HL-60 (cell line): ENCODE measurements around the gene ACTL6B.

Source experiments
- POLR2AphosphoS5 ChIP-seq: IDR thresholded peaks from 2 replicates; pipeline ENCODE4 v1.6.1; 2012; ENCODE audit warnings: low read depth
- SPI1 ChIP-seq: IDR thresholded peaks from 2 replicates; pipeline ENCODE4 v1.6.1; 2012; ENCODE audit warnings: low read depth, mild to moderate bottlenecking, borderline replicate concordance
- TF ChIP-seq, protein P1 (sequence below): IDR thresholded peaks from 2 replicates; pipeline ENCODE4 v1.6.1; 2012; ENCODE audit warnings: low read depth; ENCODE audit not compliant: insufficient replicate concordance
- TF ChIP-seq, protein P2 (sequence below): IDR thresholded peaks from one replicate; pipeline ENCODE4 v1.5.1; 2011; ENCODE audit warnings: low read length, control low read depth, inconsistent platforms; ENCODE audit not compliant: insufficient read depth

DNA sequence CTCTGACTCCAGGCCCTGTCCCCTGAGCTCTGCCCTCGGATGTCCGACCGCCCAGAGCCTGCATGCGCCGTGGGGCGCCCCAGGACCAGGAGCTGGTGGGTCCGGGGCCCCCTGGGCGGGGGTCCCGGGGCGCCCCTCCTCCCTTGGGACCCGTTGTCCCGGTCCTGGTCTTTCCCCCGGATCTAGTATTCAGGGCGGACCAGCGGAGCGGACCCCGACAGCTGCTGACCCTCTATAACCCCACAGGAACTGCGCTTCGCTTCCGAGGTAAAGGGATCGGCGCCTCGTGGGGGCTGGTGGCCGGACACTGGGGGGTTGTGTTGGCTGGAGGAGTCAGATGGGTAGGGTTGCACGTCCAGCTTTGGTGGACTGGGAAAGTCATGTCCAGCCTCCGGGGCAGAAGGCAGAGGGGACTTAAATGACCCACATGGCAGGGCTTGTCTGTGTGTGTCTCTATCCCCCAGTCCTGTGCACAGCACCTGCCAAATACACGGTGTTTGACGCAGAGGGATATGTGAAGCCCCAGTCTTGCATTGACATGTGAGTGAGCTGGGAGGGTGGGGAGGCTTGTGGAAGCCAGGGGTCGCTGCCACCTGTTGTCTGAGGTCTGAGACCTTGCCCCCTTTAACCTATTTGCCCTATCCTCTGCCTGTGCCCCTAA is 43.4 kb downstream of the ACTL6B start:
- TF ChIP-seq POLR2AphosphoS5 = no peak
- TF ChIP-seq, protein P1, sequence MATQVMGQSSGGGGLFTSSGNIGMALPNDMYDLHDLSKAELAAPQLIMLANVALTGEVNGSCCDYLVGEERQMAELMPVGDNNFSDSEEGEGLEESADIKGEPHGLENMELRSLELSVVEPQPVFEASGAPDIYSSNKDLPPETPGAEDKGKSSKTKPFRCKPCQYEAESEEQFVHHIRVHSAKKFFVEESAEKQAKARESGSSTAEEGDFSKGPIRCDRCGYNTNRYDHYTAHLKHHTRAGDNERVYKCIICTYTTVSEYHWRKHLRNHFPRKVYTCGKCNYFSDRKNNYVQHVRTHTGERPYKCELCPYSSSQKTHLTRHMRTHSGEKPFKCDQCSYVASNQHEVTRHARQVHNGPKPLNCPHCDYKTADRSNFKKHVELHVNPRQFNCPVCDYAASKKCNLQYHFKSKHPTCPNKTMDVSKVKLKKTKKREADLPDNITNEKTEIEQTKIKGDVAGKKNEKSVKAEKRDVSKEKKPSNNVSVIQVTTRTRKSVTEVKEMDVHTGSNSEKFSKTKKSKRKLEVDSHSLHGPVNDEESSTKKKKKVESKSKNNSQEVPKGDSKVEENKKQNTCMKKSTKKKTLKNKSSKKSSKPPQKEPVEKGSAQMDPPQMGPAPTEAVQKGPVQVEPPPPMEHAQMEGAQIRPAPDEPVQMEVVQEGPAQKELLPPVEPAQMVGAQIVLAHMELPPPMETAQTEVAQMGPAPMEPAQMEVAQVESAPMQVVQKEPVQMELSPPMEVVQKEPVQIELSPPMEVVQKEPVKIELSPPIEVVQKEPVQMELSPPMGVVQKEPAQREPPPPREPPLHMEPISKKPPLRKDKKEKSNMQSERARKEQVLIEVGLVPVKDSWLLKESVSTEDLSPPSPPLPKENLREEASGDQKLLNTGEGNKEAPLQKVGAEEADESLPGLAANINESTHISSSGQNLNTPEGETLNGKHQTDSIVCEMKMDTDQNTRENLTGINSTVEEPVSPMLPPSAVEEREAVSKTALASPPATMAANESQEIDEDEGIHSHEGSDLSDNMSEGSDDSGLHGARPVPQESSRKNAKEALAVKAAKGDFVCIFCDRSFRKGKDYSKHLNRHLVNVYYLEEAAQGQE = no peak
- TF ChIP-seq, protein P2, sequence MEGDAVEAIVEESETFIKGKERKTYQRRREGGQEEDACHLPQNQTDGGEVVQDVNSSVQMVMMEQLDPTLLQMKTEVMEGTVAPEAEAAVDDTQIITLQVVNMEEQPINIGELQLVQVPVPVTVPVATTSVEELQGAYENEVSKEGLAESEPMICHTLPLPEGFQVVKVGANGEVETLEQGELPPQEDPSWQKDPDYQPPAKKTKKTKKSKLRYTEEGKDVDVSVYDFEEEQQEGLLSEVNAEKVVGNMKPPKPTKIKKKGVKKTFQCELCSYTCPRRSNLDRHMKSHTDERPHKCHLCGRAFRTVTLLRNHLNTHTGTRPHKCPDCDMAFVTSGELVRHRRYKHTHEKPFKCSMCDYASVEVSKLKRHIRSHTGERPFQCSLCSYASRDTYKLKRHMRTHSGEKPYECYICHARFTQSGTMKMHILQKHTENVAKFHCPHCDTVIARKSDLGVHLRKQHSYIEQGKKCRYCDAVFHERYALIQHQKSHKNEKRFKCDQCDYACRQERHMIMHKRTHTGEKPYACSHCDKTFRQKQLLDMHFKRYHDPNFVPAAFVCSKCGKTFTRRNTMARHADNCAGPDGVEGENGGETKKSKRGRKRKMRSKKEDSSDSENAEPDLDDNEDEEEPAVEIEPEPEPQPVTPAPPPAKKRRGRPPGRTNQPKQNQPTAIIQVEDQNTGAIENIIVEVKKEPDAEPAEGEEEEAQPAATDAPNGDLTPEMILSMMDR = no peak
- no peak for TF ChIP-seq SPI1
